ENCODE results near the gene GALNS. TPM values are rescaled to one million over a fixed set of nuclear protein-coding genes. Genes with fewer than 3 reads are reported as not detected.

Gene GALNS
- total RNA-seq, 4 donors from 2014 or later = 1.8 to 36.2 (median 16.4) TPM

DNA sequence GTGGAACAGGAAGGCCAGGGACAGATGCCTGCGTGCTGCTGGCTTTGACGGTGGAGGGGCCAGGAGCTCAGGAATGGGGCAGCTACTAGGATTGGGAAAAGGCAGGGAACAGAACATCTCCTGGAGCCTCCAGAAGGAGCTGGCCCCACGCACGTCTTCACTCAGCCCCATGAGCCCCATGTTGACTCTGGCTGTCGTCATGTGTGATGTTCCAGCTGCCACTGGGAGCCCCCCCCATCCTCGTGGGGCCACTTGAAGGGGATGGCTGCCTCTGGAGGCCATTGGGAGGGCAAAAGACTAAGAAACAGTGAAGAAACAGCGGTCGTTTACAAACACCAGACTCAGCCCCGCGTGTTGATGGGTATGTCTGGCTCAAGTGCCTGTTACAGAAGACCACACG lies 26.5 kb downstream of the GALNS start:
- no peaks in the 10 kb centered on the region for H3K27me3 ChIP-seq
- no peaks in the 10 kb centered on the region for H3K36me3 ChIP-seq
- intact Hi-C loops (cut with DNase I; ENCODE audit: low total_unique reads) = no loop called here
- no peak overlapping the region for H3K4me3 ChIP-seq
- H3K9me3 ChIP-seq = no peaks in the 10 kb centered on the region
- DNase-seq = no peak
- TF ChIP-seq, protein P1, sequence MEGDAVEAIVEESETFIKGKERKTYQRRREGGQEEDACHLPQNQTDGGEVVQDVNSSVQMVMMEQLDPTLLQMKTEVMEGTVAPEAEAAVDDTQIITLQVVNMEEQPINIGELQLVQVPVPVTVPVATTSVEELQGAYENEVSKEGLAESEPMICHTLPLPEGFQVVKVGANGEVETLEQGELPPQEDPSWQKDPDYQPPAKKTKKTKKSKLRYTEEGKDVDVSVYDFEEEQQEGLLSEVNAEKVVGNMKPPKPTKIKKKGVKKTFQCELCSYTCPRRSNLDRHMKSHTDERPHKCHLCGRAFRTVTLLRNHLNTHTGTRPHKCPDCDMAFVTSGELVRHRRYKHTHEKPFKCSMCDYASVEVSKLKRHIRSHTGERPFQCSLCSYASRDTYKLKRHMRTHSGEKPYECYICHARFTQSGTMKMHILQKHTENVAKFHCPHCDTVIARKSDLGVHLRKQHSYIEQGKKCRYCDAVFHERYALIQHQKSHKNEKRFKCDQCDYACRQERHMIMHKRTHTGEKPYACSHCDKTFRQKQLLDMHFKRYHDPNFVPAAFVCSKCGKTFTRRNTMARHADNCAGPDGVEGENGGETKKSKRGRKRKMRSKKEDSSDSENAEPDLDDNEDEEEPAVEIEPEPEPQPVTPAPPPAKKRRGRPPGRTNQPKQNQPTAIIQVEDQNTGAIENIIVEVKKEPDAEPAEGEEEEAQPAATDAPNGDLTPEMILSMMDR (IDR thresholded peaks at IDR 0.05) = no peak
- TF ChIP-seq POLR2A (IDR thresholded peaks at IDR 0.05) = no peak
- no peaks in the 10 kb centered on the region for H3K4me1 ChIP-seq
- no peak overlapping the region for H3K27ac ChIP-seq

DNA sequence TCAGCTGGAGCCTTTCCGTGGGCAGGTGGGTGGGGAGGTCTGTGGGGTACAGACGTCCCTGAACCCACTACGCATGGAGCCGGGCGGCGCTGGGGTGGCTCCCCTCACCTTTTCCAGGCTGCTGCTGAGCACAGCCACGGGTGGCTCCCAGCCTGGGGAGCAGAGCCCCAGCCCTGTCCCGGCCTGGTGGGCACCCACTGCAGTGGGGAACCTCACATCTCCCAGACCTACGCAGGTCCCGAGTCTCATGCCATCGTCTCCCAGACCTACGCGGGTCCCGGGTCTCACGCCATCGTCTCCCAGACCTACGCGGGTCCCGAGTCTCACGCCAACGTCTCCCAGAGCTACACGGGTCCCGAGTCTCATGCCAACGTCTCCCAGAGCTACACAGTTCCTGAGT lies 28.0 kb downstream of the GALNS start:
- no peak for TF ChIP-seq POLR2A (IDR thresholded peaks at IDR 0.05)
- TF ChIP-seq, protein P1 (IDR thresholded peaks at IDR 0.05) = no peak
- Histone ChIP-seq H3K4me1 (no peaks in the 10 kb centered on the region), H3K27me3 (no peaks in the 10 kb centered on the region), H3K9me3 (no peaks in the 10 kb centered on the region), H3K36me3 (no peaks in the 10 kb centered on the region), H3K27ac (no peak overlapping the region), H3K4me3 (no peak overlapping the region)
- no peak for DNase-seq
- intact Hi-C loops (cut with DNase I; ENCODE audit: low total_unique reads) = no loop called here

DNA sequence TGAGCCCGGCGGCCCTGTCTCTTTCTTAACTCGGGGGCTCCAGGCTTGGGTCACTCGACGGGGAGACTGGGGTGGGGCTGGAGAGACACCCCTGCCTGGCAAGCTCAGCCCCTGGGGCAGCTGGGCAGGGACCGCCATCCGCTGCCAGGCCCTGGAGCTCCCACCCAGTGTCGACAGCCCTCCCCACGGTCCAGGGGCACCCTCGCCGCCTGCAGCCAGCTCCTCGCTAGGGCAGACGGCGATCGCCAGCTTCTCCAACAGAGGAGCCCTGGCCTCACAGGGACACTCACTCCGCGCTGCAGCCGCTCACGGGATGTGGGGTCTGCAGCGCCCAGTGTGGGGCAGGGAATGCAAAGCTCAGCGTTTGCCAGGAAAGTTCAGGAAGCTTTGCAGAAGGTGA lies 29.0 kb downstream of the GALNS start:
- H3K27ac ChIP-seq = no peak overlapping the region
- intact Hi-C loops (cut with DNase I; ENCODE audit: low total_unique reads) = no loop called here
- no peaks in the 10 kb centered on the region for H3K27me3 ChIP-seq
- TF ChIP-seq, protein P1 (IDR thresholded peaks at IDR 0.05) = no peak
- no peak for TF ChIP-seq POLR2A (IDR thresholded peaks at IDR 0.05)
- no peak for DNase-seq
- no peaks in the 10 kb centered on the region for H3K36me3 ChIP-seq
- no peak overlapping the region for H3K4me3 ChIP-seq
- H3K9me3 ChIP-seq = no peaks in the 10 kb centered on the region
- H3K4me1 ChIP-seq = no peaks in the 10 kb centered on the region

DNA sequence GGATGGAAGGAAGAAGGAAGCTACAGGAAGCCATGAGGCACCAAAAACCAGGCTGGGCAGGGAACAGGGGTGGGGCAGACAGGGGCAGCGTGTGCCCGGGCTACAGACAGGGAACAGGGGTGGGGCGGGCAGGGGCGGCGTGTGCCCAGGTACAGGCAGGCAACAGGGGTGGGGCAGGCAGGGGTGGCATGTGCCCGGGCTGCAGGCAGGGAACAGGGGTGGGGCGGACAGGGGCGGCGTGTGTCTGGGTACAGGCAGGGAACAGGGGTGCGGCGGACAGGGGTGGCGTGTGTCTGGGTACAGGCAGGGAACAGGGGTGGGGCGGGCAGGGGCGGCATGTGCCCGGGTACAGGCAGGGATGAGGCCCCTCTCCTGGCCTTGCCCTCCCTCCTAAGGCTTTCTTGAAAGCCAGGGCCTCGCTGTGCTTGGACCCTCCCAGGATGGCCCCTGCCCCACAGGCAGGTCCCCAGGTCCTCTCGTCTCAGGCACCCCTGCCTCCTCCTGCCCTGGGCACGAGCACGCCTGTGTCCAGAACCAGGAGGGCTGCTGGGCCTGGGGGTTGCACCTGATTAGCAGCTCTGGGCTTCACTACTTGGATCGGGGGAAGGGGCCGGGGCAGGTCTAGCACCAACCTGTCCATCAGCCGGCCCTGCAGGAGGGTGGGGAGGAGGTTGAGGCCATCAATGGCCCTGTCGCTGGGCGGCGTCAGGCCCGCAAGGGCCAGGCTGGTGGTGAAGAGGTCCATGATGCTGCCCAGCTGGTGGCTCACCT lies 30.5 kb downstream of the GALNS start:
- Histone ChIP-seq H3K9me3 (no peaks in the 10 kb centered on the region), H3K36me3 (no peaks in the 10 kb centered on the region), H3K27me3 (no peaks in the 10 kb centered on the region), H3K27ac (no peak overlapping the region), H3K4me3 (no peak overlapping the region), H3K4me1 (no peaks in the 10 kb centered on the region)
- DNase-seq = no peak
- TF ChIP-seq, protein P1 (IDR thresholded peaks at IDR 0.05) = no peak
- no peak for TF ChIP-seq POLR2A (IDR thresholded peaks at IDR 0.05)
- intact Hi-C loops (cut with DNase I; ENCODE audit: low total_unique reads) = no loop called here

DNA sequence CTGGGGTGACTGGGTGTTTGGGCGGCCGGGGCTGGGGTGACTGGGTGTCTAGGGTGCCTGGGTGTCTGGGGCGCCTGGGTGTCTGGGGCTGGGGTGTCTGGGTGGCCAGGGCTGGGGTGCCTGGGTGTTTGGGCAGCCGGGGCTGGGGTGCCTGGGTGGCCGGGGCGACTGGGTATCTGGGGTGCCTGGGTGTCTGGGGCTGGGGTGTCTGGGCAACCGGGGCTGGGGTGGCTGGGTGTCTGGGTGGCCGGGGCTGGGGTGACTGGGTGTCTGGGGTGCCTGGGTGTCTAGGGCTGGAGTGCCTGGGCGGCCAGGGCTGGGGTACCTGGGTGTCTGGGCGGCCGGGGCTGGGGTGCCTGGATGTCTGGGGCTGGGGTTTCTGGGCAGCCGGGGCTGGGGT lies 31.6 kb downstream of the GALNS start:
- no peaks in the 10 kb centered on the region for H3K36me3 ChIP-seq
- TF ChIP-seq, protein P1 (IDR thresholded peaks at IDR 0.05) = no peak
- TF ChIP-seq POLR2A (IDR thresholded peaks at IDR 0.05) = no peak
- intact Hi-C loops (cut with DNase I; ENCODE audit: low total_unique reads) = no loop called here

More for the DNA sequence above, 31.6 kb downstream of the GALNS start:
- H3K4me3 ChIP-seq = no peak overlapping the region
- DNase-seq = no peak
- no peaks in the 10 kb centered on the region for H3K9me3 ChIP-seq
- H3K27me3 ChIP-seq = no peaks in the 10 kb centered on the region
- no peak overlapping the region for H3K27ac ChIP-seq
- H3K4me1 ChIP-seq = no peaks in the 10 kb centered on the region
